Right atrium auricular region (tissue), 2 donors: ENCODE measurements around the gene RGS5. TPM values are rescaled to one million over a fixed set of nuclear protein-coding genes. Genes with fewer than 3 reads are reported as not detected.

Experiments
- DNase-seq: peaks from one replicate; pipeline ENCODE4 v3.0.0-alpha.2; 2019; ENCODE audit warnings: low spot score
- H3K27ac ChIP-seq, 2 donors: fragments of 200-600 bp; sonication (generic); 1 replicate in 1 of 2; 2 replicates in 1 of 2; pipeline ENCODE4 v1.5.1; 2016 to 2019
- H3K27me3 ChIP-seq, 2 donors: fragments of 200-600 bp; sonication (generic); one replicate each; pipeline versions ENCODE4 v1.5.1 to v1.6.0; 2017 to 2019
- H3K36me3 ChIP-seq: fragments of 200-600 bp; sonication (generic); one replicate; pipeline ENCODE4 v1.5.1; 2016
- H3K4me1 ChIP-seq, 2 donors: fragments of 200-600 bp; sonication (generic); one replicate each; pipeline versions ENCODE4 v1.5.1 to v1.6.0; 2017 to 2019
- H3K4me3 ChIP-seq, 2 donors: fragments of 200-600 bp; sonication (generic); 1 replicate in 1 of 2; 2 replicates in 1 of 2; pipeline ENCODE4 v1.5.1; 2017 to 2019; ENCODE audit warnings: mild to moderate bottlenecking in 1 of 2, moderate library complexity in 1 of 2
- H3K9me3 ChIP-seq, 2 donors: fragments of 200-600 bp; sonication (generic); one replicate each; pipeline ENCODE4 v1.5.1; 2019
- total RNA-seq, 2 donors: library from RNA; depleted of rRNA; stranded (reverse); fragments of >200 nt; gene quantifications; one replicate each; pipeline ENCODE4 v1.1.0, GENCODE V29; 2016
- TF ChIP-seq, protein P1 (sequence below), 2 donors: fragments of 200-600 bp; sonication (generic); IDR thresholded peaks; one replicate each; pipeline ENCODE4 v1.5.1; 2019; ENCODE audit warnings: antibody characterized with exemption in 2 of 2

RGS5 gene
- total RNA-seq, 2 donors from 2014 or later, result 43.5 to 381 TPM

DNA sequence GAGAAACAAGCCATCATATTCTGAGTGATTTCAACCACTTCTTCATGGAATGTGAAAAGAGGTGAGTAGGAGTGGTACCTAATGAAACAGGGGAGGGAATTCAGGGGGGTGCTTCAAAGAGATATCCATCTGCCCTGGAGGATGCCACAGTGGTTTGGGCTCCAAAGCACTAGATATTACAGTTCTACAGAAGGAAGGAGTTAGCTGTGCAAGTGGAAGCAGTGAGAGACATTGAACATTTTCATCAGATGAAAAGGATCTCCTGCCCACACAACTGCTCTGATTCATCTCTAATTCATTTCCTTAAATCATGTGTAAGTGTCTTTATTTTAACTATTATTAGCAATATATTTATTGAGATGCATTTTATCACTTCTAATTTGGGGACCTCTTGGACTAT is 2.8 kb upstream of the RGS5 start:
- no peaks in the 10 kb centered on the region for H3K9me3 ChIP-seq
- peaks cover 0 to 6% of the 10 kb centered on the region in 2 donors for H3K4me1 ChIP-seq
- no peaks in the 10 kb centered on the region for H3K36me3 ChIP-seq
- H3K27me3 ChIP-seq, result no peaks in the 10 kb centered on the region
- no peak overlapping the region for H3K4me3 ChIP-seq
- TF ChIP-seq, protein P1, sequence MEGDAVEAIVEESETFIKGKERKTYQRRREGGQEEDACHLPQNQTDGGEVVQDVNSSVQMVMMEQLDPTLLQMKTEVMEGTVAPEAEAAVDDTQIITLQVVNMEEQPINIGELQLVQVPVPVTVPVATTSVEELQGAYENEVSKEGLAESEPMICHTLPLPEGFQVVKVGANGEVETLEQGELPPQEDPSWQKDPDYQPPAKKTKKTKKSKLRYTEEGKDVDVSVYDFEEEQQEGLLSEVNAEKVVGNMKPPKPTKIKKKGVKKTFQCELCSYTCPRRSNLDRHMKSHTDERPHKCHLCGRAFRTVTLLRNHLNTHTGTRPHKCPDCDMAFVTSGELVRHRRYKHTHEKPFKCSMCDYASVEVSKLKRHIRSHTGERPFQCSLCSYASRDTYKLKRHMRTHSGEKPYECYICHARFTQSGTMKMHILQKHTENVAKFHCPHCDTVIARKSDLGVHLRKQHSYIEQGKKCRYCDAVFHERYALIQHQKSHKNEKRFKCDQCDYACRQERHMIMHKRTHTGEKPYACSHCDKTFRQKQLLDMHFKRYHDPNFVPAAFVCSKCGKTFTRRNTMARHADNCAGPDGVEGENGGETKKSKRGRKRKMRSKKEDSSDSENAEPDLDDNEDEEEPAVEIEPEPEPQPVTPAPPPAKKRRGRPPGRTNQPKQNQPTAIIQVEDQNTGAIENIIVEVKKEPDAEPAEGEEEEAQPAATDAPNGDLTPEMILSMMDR (IDR thresholded peaks at IDR 0.05), result no peak
- DNase-seq, result no peak
- H3K27ac ChIP-seq, result no peak overlapping the region

DNA sequence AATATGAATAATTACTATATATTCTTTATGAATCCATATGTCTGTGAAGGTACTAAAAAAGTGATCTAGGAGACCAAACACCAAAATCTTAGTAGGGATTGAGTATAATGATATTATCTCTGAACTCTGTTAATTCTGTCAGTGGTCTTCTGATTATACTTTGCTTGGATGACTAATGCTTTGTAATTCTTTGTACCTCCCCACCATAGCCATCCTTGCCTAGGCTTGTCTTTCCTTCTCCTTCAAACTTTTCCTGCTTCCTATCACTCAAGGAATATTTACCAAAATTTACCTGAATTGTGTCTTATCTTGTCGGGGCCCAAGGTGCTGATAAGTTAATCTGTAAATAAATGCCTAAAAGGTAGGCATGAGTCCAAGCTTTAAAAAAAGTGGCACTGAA is 845 bp upstream of the RGS5 start:
- no peaks in the 10 kb centered on the region for H3K27me3 ChIP-seq
- no peak overlapping the region for H3K27ac ChIP-seq
- H3K4me3 ChIP-seq, result no peak overlapping the region
- DNase-seq, result no peak
- no peaks in the 10 kb centered on the region for H3K9me3 ChIP-seq
- TF ChIP-seq, protein P1 (IDR thresholded peaks at IDR 0.05), result no peak
- peaks cover 0 to 6% of the 10 kb centered on the region in 2 donors for H3K4me1 ChIP-seq
- H3K36me3 ChIP-seq, result no peaks in the 10 kb centered on the region

DNA sequence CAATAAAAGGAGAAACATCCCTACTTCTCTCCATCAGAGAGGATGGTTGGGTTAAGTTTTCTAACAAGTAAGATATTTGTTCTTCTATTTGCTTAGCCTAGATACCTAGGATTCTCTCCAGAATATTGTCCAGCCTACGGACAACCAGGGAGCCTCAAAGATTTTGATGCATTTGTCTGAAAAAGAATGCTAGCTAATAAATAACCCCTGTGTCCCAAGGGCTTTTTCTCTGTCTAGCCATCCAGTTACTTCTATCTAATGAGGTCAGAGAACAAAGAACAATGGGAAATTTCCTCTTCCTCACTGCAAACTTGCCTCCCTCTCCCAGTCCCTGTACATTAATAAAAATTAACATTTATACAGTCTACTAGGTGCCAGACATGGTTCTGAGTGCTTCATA is 810 bp downstream of the RGS5 start:
- Histone ChIP-seq H3K4me3 (peak overlapping the region in 1 of 2 donors; percentile 26), H3K27ac (no peak overlapping the region), H3K9me3 (no peaks in the 10 kb centered on the region), H3K36me3 (no peaks in the 10 kb centered on the region), H3K4me1 (peaks cover 0 to 6% of the 10 kb centered on the region in 2 donors), H3K27me3 (no peaks in the 10 kb centered on the region)
- DNase-seq, result no peak
- TF ChIP-seq, protein P1 (IDR thresholded peaks at IDR 0.05), result no peak

DNA sequence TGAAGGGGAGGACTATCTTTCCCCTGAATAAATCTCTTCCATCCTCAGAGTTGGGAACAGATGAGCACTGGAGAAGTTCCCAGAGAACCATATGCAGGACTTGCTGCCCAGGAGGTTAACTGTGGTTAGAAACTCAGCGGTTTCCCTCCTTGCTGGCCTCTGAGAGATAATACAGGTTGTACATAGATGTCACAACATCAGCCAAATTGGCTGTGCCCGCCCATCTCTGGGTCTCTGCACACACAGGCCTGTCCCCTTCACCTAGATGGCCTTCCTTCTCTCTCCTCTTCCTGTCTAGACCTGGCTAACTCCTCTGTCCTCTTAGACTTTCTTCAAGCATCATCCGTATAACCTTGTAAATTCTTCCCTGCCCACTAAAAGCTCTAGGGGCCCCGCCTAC is 5.7 kb downstream of the RGS5 start:
- H3K27me3 ChIP-seq, result no peaks in the 10 kb centered on the region
- H3K4me1 ChIP-seq, result no peaks in the 10 kb centered on the region
- no peaks in the 10 kb centered on the region for H3K36me3 ChIP-seq
- H3K27ac ChIP-seq, result no peak overlapping the region
- TF ChIP-seq, protein P1 (IDR thresholded peaks at IDR 0.05), result no peak
- peak overlapping the region in 1 of 2 donors; percentile 10 for H3K4me3 ChIP-seq
- no peaks in the 10 kb centered on the region for H3K9me3 ChIP-seq
- DNase-seq, result no peak

DNA sequence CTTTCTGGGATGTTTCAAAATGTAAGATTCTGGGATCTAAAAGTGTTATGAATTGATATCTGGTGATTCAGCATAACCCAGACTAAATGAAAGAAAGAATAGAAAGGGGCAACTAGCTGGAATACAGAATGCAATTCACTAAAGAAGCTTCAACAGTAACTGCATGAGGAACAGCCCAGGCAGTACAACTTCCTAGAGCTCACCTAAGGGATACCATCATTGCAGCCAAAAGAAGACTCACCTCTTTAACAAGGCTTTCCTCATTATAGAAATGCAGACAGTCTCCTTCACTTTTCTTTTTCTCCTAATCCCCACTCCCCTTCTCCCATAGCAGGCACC is 6.3 kb downstream of the RGS5 start:
- TF ChIP-seq, protein P1 (IDR thresholded peaks at IDR 0.05), result no peak
- Histone ChIP-seq H3K36me3 (no peaks in the 10 kb centered on the region), H3K4me3 (no peak overlapping the region), H3K9me3 (no peaks in the 10 kb centered on the region), H3K27me3 (no peaks in the 10 kb centered on the region), H3K4me1 (no peaks in the 10 kb centered on the region), H3K27ac (no peak overlapping the region)
- no peak for DNase-seq

DNA sequence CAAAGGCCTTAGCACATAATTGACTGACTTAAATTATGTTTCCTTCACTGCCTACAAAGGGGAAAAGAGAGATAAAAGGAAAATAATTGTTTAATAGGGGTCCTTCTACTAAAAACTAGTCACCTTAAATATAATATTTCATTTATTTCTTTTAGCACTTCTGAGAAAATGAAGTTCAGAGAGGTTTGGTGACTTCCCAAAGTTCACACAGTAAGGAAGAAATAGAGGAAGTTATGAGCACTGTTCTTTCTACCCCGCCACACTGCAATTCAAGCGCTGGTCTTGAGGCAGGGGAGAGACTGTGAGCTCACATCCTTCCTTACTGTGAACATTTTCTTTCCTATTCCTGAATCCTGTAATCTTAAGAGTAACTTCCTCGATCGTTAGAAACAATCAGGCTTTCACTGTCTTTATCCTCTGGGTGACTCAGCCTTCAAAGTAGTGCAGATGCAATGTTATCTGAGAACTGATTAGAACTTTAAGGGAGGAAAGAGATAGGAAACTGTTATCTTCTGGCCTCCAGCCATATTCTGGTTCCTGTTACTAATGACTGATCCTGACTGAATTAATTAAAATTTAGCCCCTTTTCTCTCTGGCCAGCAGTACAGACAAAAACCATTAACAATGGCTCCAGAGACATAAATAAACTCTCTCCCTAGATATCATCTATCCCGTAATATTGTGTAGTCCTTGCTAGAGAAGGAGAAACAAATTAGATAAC is 6.8 kb downstream of the RGS5 start:
- H3K9me3 ChIP-seq, result no peaks in the 10 kb centered on the region
- TF ChIP-seq, protein P1 (IDR thresholded peaks at IDR 0.05), result no peak
- no peaks in the 10 kb centered on the region for H3K36me3 ChIP-seq
- no peaks in the 10 kb centered on the region for H3K4me1 ChIP-seq
- H3K27me3 ChIP-seq, result no peaks in the 10 kb centered on the region
- H3K27ac ChIP-seq, result no peak overlapping the region
- no peak for DNase-seq
- no peak overlapping the region for H3K4me3 ChIP-seq
